PC-3 (cell line): Measurements from ENCODE around the gene SCGB1A1.

Experiments
- EZH2phosphoT487 ChIP-seq: fragments of 300-600 bp; sonication (generic); IDR thresholded peaks from 2 replicates; pipeline ENCODE4 v1.6.1; 2018; ENCODE audit warnings: mild to moderate bottlenecking, antibody characterized with exemption, low read length, borderline replicate concordance
- TF ChIP-seq, protein P1 (sequence below): fragments of 300-600 bp; sonication (generic); conservative IDR thresholded peaks from 2 replicates; pipeline ENCODE4 v1.5.1; 2017; ENCODE audit warnings: antibody characterized with exemption, low read depth, mild to moderate bottlenecking, low read length

- TF ChIP-seq EZH2phosphoT487 = no peak
- TF ChIP-seq, protein P1, sequence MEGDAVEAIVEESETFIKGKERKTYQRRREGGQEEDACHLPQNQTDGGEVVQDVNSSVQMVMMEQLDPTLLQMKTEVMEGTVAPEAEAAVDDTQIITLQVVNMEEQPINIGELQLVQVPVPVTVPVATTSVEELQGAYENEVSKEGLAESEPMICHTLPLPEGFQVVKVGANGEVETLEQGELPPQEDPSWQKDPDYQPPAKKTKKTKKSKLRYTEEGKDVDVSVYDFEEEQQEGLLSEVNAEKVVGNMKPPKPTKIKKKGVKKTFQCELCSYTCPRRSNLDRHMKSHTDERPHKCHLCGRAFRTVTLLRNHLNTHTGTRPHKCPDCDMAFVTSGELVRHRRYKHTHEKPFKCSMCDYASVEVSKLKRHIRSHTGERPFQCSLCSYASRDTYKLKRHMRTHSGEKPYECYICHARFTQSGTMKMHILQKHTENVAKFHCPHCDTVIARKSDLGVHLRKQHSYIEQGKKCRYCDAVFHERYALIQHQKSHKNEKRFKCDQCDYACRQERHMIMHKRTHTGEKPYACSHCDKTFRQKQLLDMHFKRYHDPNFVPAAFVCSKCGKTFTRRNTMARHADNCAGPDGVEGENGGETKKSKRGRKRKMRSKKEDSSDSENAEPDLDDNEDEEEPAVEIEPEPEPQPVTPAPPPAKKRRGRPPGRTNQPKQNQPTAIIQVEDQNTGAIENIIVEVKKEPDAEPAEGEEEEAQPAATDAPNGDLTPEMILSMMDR = no peak
These were observed 38.6 kb downstream of the SCGB1A1 start for GRCh38 chr11:62457478-62457877.
